Activated CD8-positive, alpha-beta memory T cell treated with anti-CD3 and anti-CD28 coated beads for 4 hours (primary cell): Measurements from ENCODE around the gene ATF7IP2.

Source experiments
- DNase-seq, 2 donors: peaks; one replicate each; pipeline ENCODE4 v3.0.0-alpha.2; 2020; ENCODE audit warnings: low read depth in 2 of 2

ATF7IP2 gene

GRCh38 chr16:10511829-10512228, 126.0 kb downstream of the ATF7IP2 start:
- no peak for DNase-seq

GRCh38 chr16:10514369-10515055, 128.7 kb downstream of the ATF7IP2 start:
- DNase-seq, result no peak

GRCh38 chr16:10517868-10518267, 132.0 kb downstream of the ATF7IP2 start:
- DNase-seq, result no peak

GRCh38 chr16:10518479-10519041, 132.7 kb downstream of the ATF7IP2 start:
- DNase-seq, result no peak

- DNase-seq, result no peak
These were observed 133.4 kb downstream of the ATF7IP2 start for GRCh38 chr16:10519297-10519696.

- DNase-seq, result no peak
These were observed 134.3 kb downstream of the ATF7IP2 start for GRCh38 chr16:10519929-10520868.

GRCh38 chr16:10520869-10521578, 135.2 kb downstream of the ATF7IP2 start:
- no peak for DNase-seq

GRCh38 chr16:10521681-10522274, 135.9 kb downstream of the ATF7IP2 start:
- peak in 1 of 2 donors; percentile 7 for DNase-seq

- DNase-seq, result no peak
These were observed 137.1 kb downstream of the ATF7IP2 start for GRCh38 chr16:10522966-10523365.

- no peak for DNase-seq
These were observed 139.5 kb downstream of the ATF7IP2 start for GRCh38 chr16:10525214-10525825.

- no peak for DNase-seq
These were observed 141.1 kb downstream of the ATF7IP2 start for GRCh38 chr16:10526962-10527361.

- no peak for DNase-seq
These were observed 142.8 kb downstream of the ATF7IP2 start for GRCh38 chr16:10528635-10529034.

GRCh38 chr16:10529895-10530669, 144.2 kb downstream of the ATF7IP2 start:
- no peak for DNase-seq

GRCh38 chr16:10530685-10531084, 144.8 kb downstream of the ATF7IP2 start:
- DNase-seq, result no peak

GRCh38 chr16:10531582-10531981, 145.7 kb downstream of the ATF7IP2 start:
- no peak for DNase-seq
